GM21423 (cell line): ENCODE measurements around the gene PEMT.

ENCODE experiments used
- ATAC-seq: cut with Tn5 transposase; IDR thresholded peaks from one replicate; pipeline ENCODE4 v1.9.1; 2021; ENCODE audit warnings: mild to moderate bottlenecking, moderate library complexity; ENCODE audit not compliant: unreplicated experiment

The PEMT gene

GRCh38 chr17:17505151-17505550 is 86.4 kb downstream of the PEMT start:
- ATAC-seq = no peak

GRCh38 chr17:17504341-17505140 is 87.0 kb downstream of the PEMT start:
- ATAC-seq = no peak

GRCh38 chr17:17503566-17504130 is 87.9 kb downstream of the PEMT start:
- ATAC-seq = no peak

GRCh38 chr17:17502741-17503565 is 88.6 kb downstream of the PEMT start:
- ATAC-seq = no peak

GRCh38 chr17:17500999-17501605 is 90.4 kb downstream of the PEMT start:
- ATAC-seq = no peak

- ATAC-seq = no peak
Measured at GRCh38 chr17:17499402-17500145, 91.9 kb downstream of the PEMT start.

GRCh38 chr17:17498606-17499301 is 92.8 kb downstream of the PEMT start:
- no peak for ATAC-seq

GRCh38 chr17:17497845-17498520 is 93.5 kb downstream of the PEMT start:
- no peak for ATAC-seq

- no peak for ATAC-seq
Measured at GRCh38 chr17:17497065-17497844, 94.3 kb downstream of the PEMT start.

GRCh38 chr17:17496189-17497064 is 95.1 kb downstream of the PEMT start, which contains the start of gene RASD1:
TSS of gene RASD1 (minus strand) at chr17:17496395. CDS start at chr17:17496181, 214 bp downstream.
- peak; percentile 39 for ATAC-seq

- ATAC-seq = peak; percentile 10
Measured at GRCh38 chr17:17495536-17496188, 95.8 kb downstream of the PEMT start.

- no peak for ATAC-seq
Measured at GRCh38 chr17:17494870-17495535, 96.5 kb downstream of the PEMT start.

GRCh38 chr17:17494499-17494869 is 97.0 kb downstream of the PEMT start:
- no peak for ATAC-seq

- no peak for ATAC-seq
Measured at GRCh38 chr17:17493986-17494466, 97.5 kb downstream of the PEMT start.

- no peak for ATAC-seq
Measured at GRCh38 chr17:17493249-17493985, 98.1 kb downstream of the PEMT start.

- ATAC-seq = no peak
Measured at GRCh38 chr17:17492571-17492970, 98.9 kb downstream of the PEMT start.
